ENCODE results near the gene CPM.
"Not testable (repeated sequence)": the region's sequence is repeated elsewhere in the genome, so short reads cannot be mapped to it uniquely, and the experiment has no call there.

Gene CPM

GRCh38 chr12:68804657-68805591 lies 128.0 kb downstream of the CPM start:
- Histone ChIP-seq H3K27ac (ENCODE audit: insufficient read depth, low read length, poor library complexity, severe bottlenecking) (no peak overlapping the region), H3K4me1 (ENCODE audit: control insufficient read depth, insufficient read depth, low read length, poor library complexity, severe bottlenecking) (no peaks in the 10 kb centered on the region), H3K36me3 (ENCODE audit: control insufficient read depth, insufficient read depth, low read length) (no peaks in the 10 kb centered on the region), H3K4me3 (ENCODE audit: insufficient read depth, low read depth, low read length, poor library complexity, severe bottlenecking) (no peak overlapping the region), H3K27me3 (replicated peaks; ENCODE audit: control insufficient read depth, insufficient read depth, low read length, poor library complexity, severe bottlenecking) (no peaks in the 10 kb centered on the region), H3K9me3 (ENCODE audit: control insufficient read depth, low read length) (no peaks in the 10 kb centered on the region)
- no peak for DNase-seq

- DNase-seq = no peak
- H3K4me3 ChIP-seq (ENCODE audit: insufficient read depth, low read depth, low read length, poor library complexity, severe bottlenecking) = no peak overlapping the region
- no peaks in the 10 kb centered on the region for H3K27me3 ChIP-seq (replicated peaks; ENCODE audit: control insufficient read depth, insufficient read depth, low read length, poor library complexity, severe bottlenecking)
- H3K36me3 ChIP-seq (ENCODE audit: control insufficient read depth, insufficient read depth, low read length) = no peaks in the 10 kb centered on the region
- H3K27ac ChIP-seq (ENCODE audit: insufficient read depth, low read length, poor library complexity, severe bottlenecking) = no peak overlapping the region
- H3K9me3 ChIP-seq (ENCODE audit: control insufficient read depth, low read length) = no peaks in the 10 kb centered on the region
- no peaks in the 10 kb centered on the region for H3K4me1 ChIP-seq (ENCODE audit: control insufficient read depth, insufficient read depth, low read length, poor library complexity, severe bottlenecking)
Measured at GRCh38 chr12:68803948-68804656, 128.9 kb downstream of the CPM start.

GRCh38 chr12:68802911-68803651 lies 129.9 kb downstream of the CPM start:
- H3K4me3 ChIP-seq (ENCODE audit: insufficient read depth, low read depth, low read length, poor library complexity, severe bottlenecking); H3K36me3 ChIP-seq (ENCODE audit: control insufficient read depth, insufficient read depth, low read length); H3K27me3 ChIP-seq (replicated peaks; ENCODE audit: control insufficient read depth, insufficient read depth, low read length, poor library complexity, severe bottlenecking); H3K9me3 ChIP-seq (ENCODE audit: control insufficient read depth, low read length); DNase-seq; H3K27ac ChIP-seq (ENCODE audit: insufficient read depth, low read length, poor library complexity, severe bottlenecking); H3K4me1 ChIP-seq (ENCODE audit: control insufficient read depth, insufficient read depth, low read length, poor library complexity, severe bottlenecking): not testable (repeated sequence)

- H3K4me3 ChIP-seq (ENCODE audit: insufficient read depth, low read depth, low read length, poor library complexity, severe bottlenecking); DNase-seq; H3K27me3 ChIP-seq (replicated peaks; ENCODE audit: control insufficient read depth, insufficient read depth, low read length, poor library complexity, severe bottlenecking); H3K9me3 ChIP-seq (ENCODE audit: control insufficient read depth, low read length); H3K27ac ChIP-seq (ENCODE audit: insufficient read depth, low read length, poor library complexity, severe bottlenecking); H3K4me1 ChIP-seq (ENCODE audit: control insufficient read depth, insufficient read depth, low read length, poor library complexity, severe bottlenecking); H3K36me3 ChIP-seq (ENCODE audit: control insufficient read depth, insufficient read depth, low read length): not testable (repeated sequence)
Measured at GRCh38 chr12:68802372-68802745, 130.6 kb downstream of the CPM start.

Data from effector memory CD4-positive, alpha-beta T cell (primary cell).